ENCODE measurements around the gene HSD3B7. TPM values are rescaled to one million over a fixed set of nuclear protein-coding genes. Genes with fewer than 3 reads are reported as not detected.

HSD3B7 gene
- total and polyA plus RNA-seq, 2 of the 8 experiments (the other 6 are each of a cell fraction or from before 2014, with no cell fraction given): 2.9 to 6.6 TPM

DNA sequence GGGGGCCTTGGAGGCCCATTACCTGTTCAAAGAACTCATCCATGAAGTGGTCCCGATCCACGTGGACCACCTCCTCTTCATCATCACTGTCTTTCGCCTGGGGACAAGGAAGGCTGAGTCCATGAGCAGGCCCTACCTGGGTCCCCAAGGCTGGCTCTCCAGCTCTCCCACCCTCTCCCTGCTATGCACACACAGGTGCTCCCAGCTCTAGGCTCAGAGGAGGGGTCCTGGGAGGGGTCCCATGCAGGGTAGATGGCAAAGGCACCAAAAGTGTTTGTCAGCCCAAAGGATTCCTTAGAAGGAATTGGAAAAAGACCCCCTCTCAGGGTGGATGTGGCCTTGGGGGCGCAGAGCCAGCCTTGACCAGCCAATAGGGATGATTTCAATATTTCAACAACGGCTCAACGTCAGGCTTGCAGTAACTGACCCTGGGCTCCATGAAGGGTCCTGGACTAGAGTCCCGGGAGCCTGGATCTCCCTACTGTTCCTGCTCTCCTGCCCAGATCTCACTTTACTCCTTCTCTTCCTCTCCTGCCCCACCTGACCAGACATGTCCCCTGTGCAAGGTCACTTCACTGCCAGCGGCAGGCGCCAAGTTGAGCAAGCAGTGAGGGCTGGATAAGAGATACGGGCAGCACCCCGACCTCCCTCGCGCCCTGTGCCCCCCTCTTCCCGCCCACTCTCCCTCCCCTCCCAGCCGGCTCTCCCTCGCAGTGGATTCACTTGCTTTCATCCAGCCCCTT lies 16.7 kb downstream of the HSD3B7 start (continued):
- TF ChIP-seq KDM1A (IDR thresholded peaks at IDR 0.05; ENCODE audit: borderline replicate concordance, low read length): no peak
- TF ChIP-seq JUND (IDR thresholded peaks at IDR 0.05; ENCODE audit: low read length): no peak
- no peak for TF ChIP-seq CBX5 (IDR thresholded peaks at IDR 0.05; ENCODE audit: low read depth, low read length)
- no peak for TF ChIP-seq GABPA (IDR thresholded peaks at IDR 0.05; ENCODE audit: borderline replicate concordance, insufficient read depth, low read length)
- no peak for TF ChIP-seq PHF8 (conservative IDR thresholded peaks at IDR 0.05; ENCODE audit: low read depth, low read length)
- TF ChIP-seq POLR2AphosphoS5 (IDR thresholded peaks at IDR 0.05; ENCODE audit: low read depth, low read length): no peak
- TF ChIP-seq MAFK (IDR thresholded peaks at IDR 0.05; ENCODE audit: low read depth, low read length): no peak
- TF ChIP-seq SIN3A (conservative IDR thresholded peaks at IDR 0.05 in 1 of 2, IDR thresholded peaks at IDR 0.05 in 1 of 2; ENCODE audit: low read depth in 1 of 2, low read length in 2 of 2): no peak
- no peak for TF ChIP-seq SP1 (IDR thresholded peaks at IDR 0.05; ENCODE audit: low read depth, low read length)
- no peak for TF ChIP-seq CEBPB (IDR thresholded peaks at IDR 0.05; ENCODE audit: low read depth, low read length)
- no peak for TF ChIP-seq SIX5 (IDR thresholded peaks at IDR 0.05; ENCODE audit: low read depth, low read length)
- TF ChIP-seq BACH1 (IDR thresholded peaks at IDR 0.05; ENCODE audit: low read length): no peak

Measured in H1 (cell line).